SU-DHL-6 (cell line): ENCODE results near the gene ZNF556.
"Not testable (repeated sequence)": the region's sequence is repeated elsewhere in the genome, so short reads cannot be mapped to it uniquely, and the experiment has no call there.

Source experiments
- H2AFZ ChIP-seq: fragments of 200-600 bp; sonication (generic); 2 replicates; pipeline ENCODE4 v1.6.1; 2014; ENCODE audit warnings: low read depth, mild to moderate bottlenecking, moderate library complexity, mixed read lengths, antibody characterized with exemption, low read length; ENCODE audit not compliant: severe bottlenecking
- H3F3A ChIP-seq: fragments of 200-600 bp; shearing (Covaris generic); 2 replicates; pipeline ENCODE4 v1.6.0; 2016; ENCODE audit warnings: antibody characterized with exemption, mild to moderate bottlenecking; ENCODE audit not compliant: insufficient read depth
- H3K27ac ChIP-seq: fragments of 200-600 bp; sonication (generic); 2 replicates; pipeline ENCODE4 v1.5.1; 2016; ENCODE audit warnings: low read depth, mild to moderate bottlenecking, low read length, moderate library complexity, mixed read lengths
- H3K27me3 ChIP-seq: fragments of 200-600 bp; sonication (generic), shearing (Covaris generic); 2 replicates; pipeline ENCODE4 v1.6.0; 2014; ENCODE audit warnings: mild to moderate bottlenecking, low read length
- H3K36me3 ChIP-seq: fragments of 200-600 bp; sonication (generic); 2 replicates; pipeline ENCODE4 v1.6.1; 2014; ENCODE audit warnings: mild to moderate bottlenecking, low read length, mixed read lengths
- H3K4me2 ChIP-seq: fragments of 300-600, 200-600 bp; shearing (Covaris generic), sonication (generic); 2 replicates; pipeline ENCODE4 v1.6.0; 2014; ENCODE audit warnings: low read length, low read depth, mild to moderate bottlenecking; ENCODE audit not compliant: poor library complexity, severe bottlenecking
- H3K4me3 ChIP-seq: fragments of 200-600 bp; sonication (generic); 2 replicates; pipeline ENCODE4 v1.5.1; 2014; ENCODE audit warnings: antibody characterized with exemption, low read length, mild to moderate bottlenecking, mixed read lengths; ENCODE audit not compliant: insufficient read depth, poor library complexity, severe bottlenecking
- H3K79me2 ChIP-seq: fragments of 200-600 bp; sonication (generic); 2 replicates; pipeline ENCODE4 v1.6.1; 2014; ENCODE audit warnings: mild to moderate bottlenecking, low read length, moderate library complexity; ENCODE audit not compliant: insufficient read depth
- H3K9ac ChIP-seq: fragments of 200-600 bp; sonication (generic); 2 replicates; pipeline ENCODE4 v1.7.0; 2014; ENCODE audit warnings: mild to moderate bottlenecking, low read length
- H3K9me2 ChIP-seq: fragments of 200-600 bp; sonication (generic); replicated peaks from 2 replicates; pipeline ENCODE4 v1.6.1; 2014; ENCODE audit warnings: low read length; ENCODE audit not compliant: insufficient read depth
- H3K9me3 ChIP-seq: fragments of 200-600 bp; sonication (generic); 2 replicates; pipeline ENCODE4 v1.6.1; 2014; ENCODE audit warnings: low read length, mixed read lengths; ENCODE audit not compliant: insufficient read depth
- H4K20me1 ChIP-seq: fragments of 200-600 bp; sonication (generic); 2 replicates; pipeline ENCODE4 v1.6.1; 2014; ENCODE audit warnings: low read depth, mild to moderate bottlenecking, antibody characterized with exemption, low read length, moderate library complexity, mixed read lengths
- EZH2phosphoT487 ChIP-seq: fragments of 200-600 bp; sonication (generic), shearing (Covaris generic); conservative IDR thresholded peaks from 2 replicates; pipeline ENCODE4 v1.6.1; 2018; ENCODE audit warnings: mild to moderate bottlenecking, antibody characterized with exemption, low read length, moderate library complexity, mixed read lengths
- TF ChIP-seq, protein P1 (sequence below): fragments of 200-600 bp; sonication (generic); IDR thresholded peaks from one replicate; pipeline ENCODE4 v1.5.1; 2017; ENCODE audit warnings: antibody characterized with exemption, mild to moderate bottlenecking, low read length, moderate library complexity; ENCODE audit not compliant: insufficient read depth, poor library complexity, severe bottlenecking

The ZNF556 gene

DNA sequence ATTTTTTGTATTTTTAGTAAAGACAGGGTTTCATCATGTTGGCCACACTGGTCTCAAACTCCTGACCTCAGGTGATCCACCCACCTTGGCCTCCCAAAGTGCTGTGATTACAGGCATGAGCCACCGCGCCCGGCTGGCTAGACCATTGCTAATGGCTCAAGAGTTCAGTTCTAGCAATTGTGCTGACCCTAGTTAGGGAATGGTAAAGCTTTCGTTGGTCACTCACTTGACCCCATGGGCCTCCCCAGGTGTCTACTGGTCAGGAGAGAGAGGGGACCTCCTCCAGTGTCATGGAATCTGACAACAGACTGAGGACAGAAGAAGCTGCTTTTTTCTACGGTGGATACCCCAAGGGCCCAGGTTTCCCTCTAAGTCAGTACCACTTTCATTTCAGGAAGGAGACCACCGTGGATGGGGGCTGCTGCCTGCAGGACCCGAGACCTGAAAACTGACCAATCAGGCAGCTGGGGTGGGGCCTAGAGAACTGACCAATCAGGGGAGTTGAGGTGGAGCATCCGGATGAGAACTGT is 575 bp upstream of the ZNF556 start:
- TF ChIP-seq EZH2phosphoT487 = no peak
- TF ChIP-seq, protein P1, sequence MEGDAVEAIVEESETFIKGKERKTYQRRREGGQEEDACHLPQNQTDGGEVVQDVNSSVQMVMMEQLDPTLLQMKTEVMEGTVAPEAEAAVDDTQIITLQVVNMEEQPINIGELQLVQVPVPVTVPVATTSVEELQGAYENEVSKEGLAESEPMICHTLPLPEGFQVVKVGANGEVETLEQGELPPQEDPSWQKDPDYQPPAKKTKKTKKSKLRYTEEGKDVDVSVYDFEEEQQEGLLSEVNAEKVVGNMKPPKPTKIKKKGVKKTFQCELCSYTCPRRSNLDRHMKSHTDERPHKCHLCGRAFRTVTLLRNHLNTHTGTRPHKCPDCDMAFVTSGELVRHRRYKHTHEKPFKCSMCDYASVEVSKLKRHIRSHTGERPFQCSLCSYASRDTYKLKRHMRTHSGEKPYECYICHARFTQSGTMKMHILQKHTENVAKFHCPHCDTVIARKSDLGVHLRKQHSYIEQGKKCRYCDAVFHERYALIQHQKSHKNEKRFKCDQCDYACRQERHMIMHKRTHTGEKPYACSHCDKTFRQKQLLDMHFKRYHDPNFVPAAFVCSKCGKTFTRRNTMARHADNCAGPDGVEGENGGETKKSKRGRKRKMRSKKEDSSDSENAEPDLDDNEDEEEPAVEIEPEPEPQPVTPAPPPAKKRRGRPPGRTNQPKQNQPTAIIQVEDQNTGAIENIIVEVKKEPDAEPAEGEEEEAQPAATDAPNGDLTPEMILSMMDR = no peak
- no peaks in the 10 kb centered on the region for H4K20me1 ChIP-seq
- no peaks in the 10 kb centered on the region for H3K79me2 ChIP-seq
- no peak overlapping the region for H3K9ac ChIP-seq
- H3K36me3 ChIP-seq = no peaks in the 10 kb centered on the region
- H3K27me3 ChIP-seq = no peaks in the 10 kb centered on the region
- H3K4me2 ChIP-seq = no peak overlapping the region
- H3K9me2 ChIP-seq = no peaks in the 10 kb centered on the region
- no peak overlapping the region for H3K27ac ChIP-seq
- H2AFZ ChIP-seq = no peak overlapping the region
- H3K4me3 ChIP-seq = no peak overlapping the region
- no peaks in the 10 kb centered on the region for H3K9me3 ChIP-seq
- no peaks in the 10 kb centered on the region for H3F3A ChIP-seq

DNA sequence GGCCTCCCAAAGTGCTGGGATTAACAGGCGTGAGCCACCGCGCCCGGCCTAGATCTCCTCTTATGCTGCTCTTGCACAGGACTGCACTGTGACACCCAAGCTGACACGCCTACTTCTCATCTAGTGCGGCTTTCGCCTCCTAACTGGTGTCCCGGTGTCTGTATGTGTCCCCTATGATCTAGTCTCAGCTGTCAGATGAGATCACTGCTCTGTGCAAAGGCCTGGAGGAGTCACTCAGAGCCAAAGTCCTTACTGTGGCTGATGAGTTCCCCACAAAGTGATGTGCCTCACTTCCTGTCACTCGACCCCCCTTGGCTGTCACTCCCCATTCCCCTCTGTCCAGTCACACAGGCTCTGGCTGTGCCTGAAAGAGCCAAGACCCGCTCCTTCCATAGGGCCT is 2.5 kb downstream of the ZNF556 start:
- no peaks in the 10 kb centered on the region for H3K36me3 ChIP-seq

DNA sequence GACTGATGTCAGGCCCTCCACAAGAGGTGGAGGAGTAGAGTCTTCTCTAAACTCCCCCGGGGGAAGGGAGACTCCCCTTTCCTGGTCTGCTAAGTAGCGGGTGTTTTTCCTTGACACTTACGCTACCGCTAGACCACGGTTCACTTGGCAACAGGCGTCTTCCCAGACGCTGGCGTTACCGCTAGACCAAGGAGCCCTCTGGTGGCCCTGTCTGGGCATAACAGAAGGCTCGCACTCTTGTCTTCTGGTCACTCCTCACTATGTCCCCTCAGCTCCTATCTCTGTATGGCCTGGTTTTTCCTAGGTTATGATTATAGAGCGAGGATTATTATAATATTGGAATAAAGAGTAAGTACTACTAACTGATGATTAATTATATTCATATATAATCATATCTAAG is 5.0 kb downstream of the ZNF556 start:
- not testable (repeated sequence) for H3K79me2 ChIP-seq, H3K4me2 ChIP-seq, H3K9me2 ChIP-seq, H3K9me3 ChIP-seq, H3K4me3 ChIP-seq, H4K20me1 ChIP-seq, H3K9ac ChIP-seq, H2AFZ ChIP-seq, H3F3A ChIP-seq, H3K36me3 ChIP-seq, H3K27ac ChIP-seq, H3K27me3 ChIP-seq

More for the DNA sequence above, 2.5 kb downstream of the ZNF556 start:
- no peaks in the 10 kb centered on the region for H3K9me3 ChIP-seq
- H3K27ac ChIP-seq = no peak overlapping the region
- no peak overlapping the region for H3K4me3 ChIP-seq
- H3K79me2 ChIP-seq = no peaks in the 10 kb centered on the region
- no peak overlapping the region for H3K9ac ChIP-seq
- no peaks in the 10 kb centered on the region for H3F3A ChIP-seq
- no peaks in the 10 kb centered on the region for H4K20me1 ChIP-seq
- H3K27me3 ChIP-seq = no peaks in the 10 kb centered on the region
- H3K4me2 ChIP-seq = no peak overlapping the region
- no peaks in the 10 kb centered on the region for H3K9me2 ChIP-seq
- no peak overlapping the region for H2AFZ ChIP-seq
- TF ChIP-seq EZH2phosphoT487 = no peak
- TF ChIP-seq, protein P1 = no peak

DNA sequence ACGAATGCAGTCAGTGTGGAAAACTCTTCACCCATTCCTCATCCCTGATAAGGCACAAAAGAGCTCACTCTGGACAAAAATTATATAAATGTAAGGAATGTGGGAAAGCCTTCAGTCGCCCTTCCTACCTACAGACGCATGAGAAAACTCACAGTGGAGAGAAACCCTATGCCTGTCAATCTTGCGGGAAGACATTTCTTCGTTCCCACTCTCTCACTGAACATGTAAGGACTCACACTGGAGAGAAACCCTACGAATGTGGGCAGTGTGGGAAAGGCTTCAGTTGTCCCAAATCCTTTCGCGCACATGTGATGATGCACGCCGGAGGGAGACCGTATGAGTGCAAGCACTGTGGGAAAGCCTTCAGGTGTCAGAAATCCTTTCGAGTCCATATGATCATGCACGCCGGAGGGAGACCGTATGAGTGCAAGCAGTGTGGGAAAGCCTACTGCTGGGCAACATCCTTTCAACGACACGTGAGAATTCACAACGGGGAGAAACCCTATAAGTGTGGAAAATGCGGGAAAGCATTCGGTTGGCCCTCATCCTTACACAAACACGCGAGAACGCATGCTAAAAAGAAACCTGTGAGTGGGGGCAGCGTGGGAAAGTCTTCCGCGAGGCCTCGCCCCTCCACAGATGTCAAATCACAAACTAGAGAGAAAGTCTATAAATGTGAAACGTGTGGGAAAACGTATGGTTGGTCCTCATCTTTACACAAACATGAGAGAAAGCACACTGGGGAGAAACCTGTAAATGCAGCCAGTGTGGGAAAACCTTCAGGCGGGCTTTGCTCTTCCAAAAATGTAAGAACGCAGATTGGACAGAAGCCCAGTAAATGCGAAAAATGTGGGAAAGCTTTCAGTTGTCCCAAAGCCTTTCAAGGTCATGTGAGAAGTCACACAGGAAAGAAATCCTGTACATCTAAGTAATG is 10.5 kb downstream of the ZNF556 start:
- no peaks in the 10 kb centered on the region for H3K36me3 ChIP-seq
- TF ChIP-seq EZH2phosphoT487 = no peak
- TF ChIP-seq, protein P1 = no peak
- H4K20me1 ChIP-seq = no peaks in the 10 kb centered on the region
- no peak overlapping the region for H2AFZ ChIP-seq
- H3K9me2 ChIP-seq = no peaks in the 10 kb centered on the region
- no peak overlapping the region for H3K27ac ChIP-seq
- H3K4me2 ChIP-seq = no peak overlapping the region
- H3K9ac ChIP-seq = no peak overlapping the region
- H3K79me2 ChIP-seq = no peaks in the 10 kb centered on the region
- no peaks in the 10 kb centered on the region for H3K27me3 ChIP-seq
- peaks cover 13% of the 10 kb centered on the region for H3K9me3 ChIP-seq
- no peaks in the 10 kb centered on the region for H3F3A ChIP-seq
- H3K4me3 ChIP-seq = no peak overlapping the region
